H1 (cell line): ENCODE data around the gene ARL6IP6. TPM values are rescaled to one million over a fixed set of nuclear protein-coding genes. Genes with fewer than 3 reads are reported as not detected.
"Not testable (repeated sequence)": the region's sequence is repeated elsewhere in the genome, so short reads cannot be mapped to it uniquely, and the experiment has no call there.

Experiments
- CTCF ChIA-PET: fragments of 300-600 bp; sonication (Branson Sonifier 250); formaldehyde crosslinking; loops from one replicate; lab custom pipeline; 2021; ENCODE audit not compliant: partially characterized antibody; lab: Charles Lee
- POLR2A ChIA-PET: fragments of 300-600 bp; sonication (Branson Sonifier 250); formaldehyde crosslinking; loops from one replicate; lab custom pipeline; 2021; ENCODE audit warnings: inconsistent platforms; ENCODE audit not compliant: partially characterized antibody; lab: Charles Lee
- DNase-seq, 2 experiments: peaks; one replicate each; pipeline versions ENCODE4 v3.0.0 to v3.0.0-alpha.2; 2010 to 2022; ENCODE audit warnings: low spot score in 2 of 2, low read depth in 1 of 2, mixed read lengths in 1 of 2
- FAIRE-seq: peaks from 2 replicates; lab custom pipeline; 2011; peaks lifted over from hg19 to GRCh38; lab: Jason Lieb, UNC
- H2AFZ ChIP-seq: 2 replicates; pipeline ENCODE4 v1.8.1; 2012; ENCODE audit warnings: low read length, inconsistent platforms
- H2AK5ac ChIP-seq: 2 replicates; pipeline ENCODE4 v1.6.1; 2013; ENCODE audit warnings: low read depth, low read length
- H2BK120ac ChIP-seq: replicated peaks from 2 replicates; pipeline ENCODE3; 2013; ENCODE audit warnings: low read depth, low read length, inconsistent platforms
- H2BK12ac ChIP-seq: 2 replicates; pipeline ENCODE4 v1.6.1; 2013; ENCODE audit warnings: low read depth, low read length
- H2BK15ac ChIP-seq: 2 replicates; pipeline ENCODE4 v1.6.1; 2013; ENCODE audit warnings: low read length
- H2BK20ac ChIP-seq: 2 replicates; pipeline ENCODE4 v1.6.1; 2013; ENCODE audit warnings: low read length
- H2BK5ac ChIP-seq: 2 replicates; pipeline ENCODE4 v1.6.1; 2013; ENCODE audit warnings: low read depth, low read length
- H3K14ac ChIP-seq: 2 replicates; pipeline ENCODE4 v1.6.1; 2013; ENCODE audit warnings: inconsistent platforms; ENCODE audit not compliant: insufficient read length
- H3K18ac ChIP-seq: 2 replicates; pipeline ENCODE4 v1.6.1; 2013; ENCODE audit warnings: low read length; ENCODE audit errors: extremely low read depth
- H3K23ac ChIP-seq: 2 replicates; pipeline ENCODE4 v1.6.1; 2013; ENCODE audit warnings: inconsistent platforms; ENCODE audit not compliant: insufficient read length
- H3K23me2 ChIP-seq: 2 replicates; pipeline ENCODE4 v1.6.1; 2013; ENCODE audit warnings: low read depth, low read length
- H3K27ac ChIP-seq: 2 replicates; pipeline ENCODE4 v1.6.1; 2011; ENCODE audit warnings: low read depth, low read length, inconsistent platforms
- H3K27me3 ChIP-seq, 4 experiments: replicated peaks in 1 of 4; 1 replicate in 1 of 4; 2 replicates in 3 of 4; pipeline versions ENCODE4 v1.6.1 to v1.8.1; 2011 to 2013; ENCODE audit warnings: low read length in 3 of 4, mild to moderate bottlenecking in 3 of 4, inconsistent platforms in 2 of 4, mixed read lengths in 2 of 4, moderate library complexity in 1 of 4; ENCODE audit not compliant: control insufficient read depth in 3 of 4, insufficient read depth in 3 of 4; ENCODE audit errors: extremely low read depth in 1 of 4
- H3K36me3 ChIP-seq, 4 experiments: 2 replicates each; pipeline versions ENCODE4 v1.6.1 to v1.8.1; 2011 to 2013; ENCODE audit warnings: mild to moderate bottlenecking in 4 of 4, low read length in 3 of 4, moderate library complexity in 2 of 4, control low read depth in 1 of 4, inconsistent platforms in 1 of 4; ENCODE audit not compliant: insufficient read depth in 4 of 4, control insufficient read depth in 2 of 4
- H3K4ac ChIP-seq: replicated peaks from 2 replicates; pipeline ENCODE3; 2013; ENCODE audit warnings: low read length, low read depth, mixed read lengths, inconsistent platforms; ENCODE audit not compliant: insufficient read length
- H3K4me1 ChIP-seq, 4 experiments: replicated peaks in 1 of 4; 1 replicate in 1 of 4; 2 replicates in 3 of 4; pipeline versions ENCODE4 v1.6.1 to v1.8.1; 2011 to 2013; ENCODE audit warnings: low read length in 3 of 4, inconsistent platforms in 2 of 4, mixed read lengths in 1 of 4; ENCODE audit not compliant: insufficient read depth in 4 of 4, control insufficient read depth in 3 of 4
- H3K4me2 ChIP-seq, 2 experiments: 2 replicates each; pipeline versions ENCODE4 v1.6.1 to v1.8.1; 2011 to 2013; ENCODE audit warnings: low read depth in 2 of 2, low read length in 2 of 2, control low read depth in 1 of 2, inconsistent platforms in 1 of 2, mild to moderate bottlenecking in 1 of 2; ENCODE audit not compliant: insufficient read depth in 1 of 2
- H3K4me3 ChIP-seq, 4 experiments: fragments of 200-600, 300-600 bp in 1 of 4; sonication (generic), shearing (Covaris generic), sonication (Bioruptor Twin) in 1 of 4; 2 replicates each; pipeline versions ENCODE4 v1.5.1 to v1.8.1; 2011 to 2016; ENCODE audit warnings: low read length in 4 of 4, low read depth in 3 of 4, control low read depth in 2 of 4, inconsistent platforms in 2 of 4, mild to moderate bottlenecking in 2 of 4, mixed read lengths in 1 of 4, moderate library complexity in 1 of 4; ENCODE audit not compliant: insufficient read depth in 2 of 4; ENCODE audit errors: extremely low read depth in 1 of 4
- H3K56ac ChIP-seq: replicated peaks from 2 replicates; pipeline ENCODE3; 2013; ENCODE audit warnings: low read depth, mild to moderate bottlenecking, mixed read lengths, low read length, inconsistent platforms; ENCODE audit not compliant: insufficient read length
- H3K79me1 ChIP-seq: 2 replicates; pipeline ENCODE4 v1.6.1; 2013; ENCODE audit warnings: low read depth, low read length, control low read depth
- H3K79me2 ChIP-seq, 2 experiments: 2 replicates each; pipeline versions ENCODE4 v1.6.1 to v1.8.1; 2012 to 2013; ENCODE audit warnings: low read length in 2 of 2, mild to moderate bottlenecking in 2 of 2, inconsistent platforms in 1 of 2; ENCODE audit not compliant: insufficient read depth in 2 of 2, control insufficient read depth in 1 of 2
- H3K9ac ChIP-seq, 4 experiments: replicated peaks in 1 of 4; 1 replicate in 1 of 4; 2 replicates in 3 of 4; pipeline versions ENCODE4 v1.6.1 to v1.8.1; 2011 to 2013; ENCODE audit warnings: low read depth in 3 of 4, low read length in 3 of 4, control low read depth in 2 of 4, mild to moderate bottlenecking in 2 of 4, moderate library complexity in 2 of 4, inconsistent platforms in 1 of 4; ENCODE audit errors: extremely low read depth in 1 of 4
- H3K9me3 ChIP-seq, 2 experiments: 2 replicates each; pipeline versions ENCODE4 v1.6.1 to v1.8.1; 2012 to 2013; ENCODE audit warnings: mild to moderate bottlenecking in 2 of 2, moderate library complexity in 2 of 2, control low read depth in 1 of 2, inconsistent platforms in 1 of 2, low read depth in 1 of 2, low read length in 1 of 2, mixed read lengths in 1 of 2; ENCODE audit not compliant: insufficient read depth in 2 of 2
- H4K20me1 ChIP-seq, 2 experiments: replicated peaks in 1 of 2; 2 replicates each; pipeline versions ENCODE3 to v1.8.1; 2011 to 2013; ENCODE audit warnings: inconsistent platforms in 2 of 2, low read length in 2 of 2, mild to moderate bottlenecking in 1 of 2; ENCODE audit not compliant: insufficient read depth in 2 of 2, control insufficient read depth in 1 of 2
- H4K5ac ChIP-seq: 2 replicates; pipeline ENCODE4 v1.6.1; 2013; ENCODE audit warnings: low read length, low read depth, mixed read lengths, inconsistent platforms; ENCODE audit not compliant: insufficient read length
- H4K8ac ChIP-seq: 2 replicates; pipeline ENCODE4 v1.8.0; 2013; ENCODE audit warnings: mild to moderate bottlenecking, moderate library complexity, low read length, inconsistent platforms; ENCODE audit not compliant: insufficient read depth; ENCODE audit errors: extremely low read depth
- H4K91ac ChIP-seq: replicated peaks from 2 replicates; pipeline ENCODE3; 2013; ENCODE audit warnings: low read length, mixed read lengths, inconsistent platforms; ENCODE audit not compliant: insufficient read length
- JUND ChIP-seq: IDR thresholded peaks from 2 replicates; pipeline ENCODE4 v1.6.1; 2011; ENCODE audit warnings: mild to moderate bottlenecking, improper control_type of control experiment, low read length
- POU5F1 ChIP-seq: IDR thresholded peaks from 2 replicates; pipeline ENCODE4 v1.6.1; 2011; ENCODE audit warnings: low read depth, mild to moderate bottlenecking, low read length, moderate library complexity
- RBBP5 ChIP-seq: IDR thresholded peaks from 2 replicates; pipeline ENCODE4 v1.7.1; 2012; ENCODE audit warnings: low read depth, mild to moderate bottlenecking, inconsistent platforms, low read length, moderate library complexity, borderline replicate concordance
- RXRA ChIP-seq: IDR thresholded peaks from 2 replicates; pipeline ENCODE4 v1.6.1; 2011; ENCODE audit warnings: low read depth, mild to moderate bottlenecking, low read length, moderate library complexity; ENCODE audit not compliant: insufficient read depth
- SP1 ChIP-seq: IDR thresholded peaks from 2 replicates; pipeline ENCODE4 v1.6.1; 2011; ENCODE audit warnings: low read depth, low read length
- SRF ChIP-seq: IDR thresholded peaks from 2 replicates; pipeline ENCODE4 v1.6.1; 2011; ENCODE audit warnings: mild to moderate bottlenecking, low read depth, low read length, moderate library complexity
- TAF1 ChIP-seq: IDR thresholded peaks from 2 replicates; pipeline ENCODE4 v1.6.1; 2011; ENCODE audit warnings: mild to moderate bottlenecking, low read depth, low read length
- WGBS, 2 experiments: shearing (Covaris generic) in 1 of 2; methylation state at CpG; one replicate each; pipeline versions ENCODE4 v1.1.6 to v1.1.7; 2013 to 2015; ENCODE audit warnings: low lambda C conversion rate in 2 of 2, mixed read lengths in 2 of 2, inconsistent platforms in 1 of 2, low coverage in 1 of 2, missing lambda C conversion rate in 1 of 2; ENCODE audit not compliant: insufficient replicate concordance in 2 of 2, insufficient coverage in 1 of 2, insufficient read length in 1 of 2; ENCODE audit errors: extremely low coverage in 1 of 2, missing lambda C conversion rate in 1 of 2; 5-methylcytosine and 5-hydroxymethylcytosine counted together
- polyA plus RNA-seq, 7 experiments: library from polyadenylated mRNA; depleted of rRNA in 3 of 7; stranded (reverse) in 5 of 7; unstranded in 2 of 7; fragments of >200 nt in 5 of 7; fragments of 200-250 nt in 2 of 7; gene quantifications; 1 replicate in 5 of 7; 2 replicates in 1 of 7; 4 replicates in 1 of 7; pipeline versions ENCODE4 v1.2.1 to v1.2.3, GENCODE V29; 2011 to 2013; ENCODE audit warnings: missing spikeins in 2 of 7, mixed read lengths in 2 of 7
- total RNA-seq: library from RNA; stranded (reverse); fragmentation: NEBNext Ultra II Directional; extraction: Animal tissue kit (Norgen Biotek cat#: 25700); gene quantifications from 2 replicates; pipeline ENCODE4 v1.2.1, GENCODE V29; 2021

The ARL6IP6 gene
- total and polyA plus RNA-seq, 2 of the 8 experiments (the other 6 are each of a cell fraction or from before 2014, with no cell fraction given): 47.3 to 92.9 TPM

DNA sequence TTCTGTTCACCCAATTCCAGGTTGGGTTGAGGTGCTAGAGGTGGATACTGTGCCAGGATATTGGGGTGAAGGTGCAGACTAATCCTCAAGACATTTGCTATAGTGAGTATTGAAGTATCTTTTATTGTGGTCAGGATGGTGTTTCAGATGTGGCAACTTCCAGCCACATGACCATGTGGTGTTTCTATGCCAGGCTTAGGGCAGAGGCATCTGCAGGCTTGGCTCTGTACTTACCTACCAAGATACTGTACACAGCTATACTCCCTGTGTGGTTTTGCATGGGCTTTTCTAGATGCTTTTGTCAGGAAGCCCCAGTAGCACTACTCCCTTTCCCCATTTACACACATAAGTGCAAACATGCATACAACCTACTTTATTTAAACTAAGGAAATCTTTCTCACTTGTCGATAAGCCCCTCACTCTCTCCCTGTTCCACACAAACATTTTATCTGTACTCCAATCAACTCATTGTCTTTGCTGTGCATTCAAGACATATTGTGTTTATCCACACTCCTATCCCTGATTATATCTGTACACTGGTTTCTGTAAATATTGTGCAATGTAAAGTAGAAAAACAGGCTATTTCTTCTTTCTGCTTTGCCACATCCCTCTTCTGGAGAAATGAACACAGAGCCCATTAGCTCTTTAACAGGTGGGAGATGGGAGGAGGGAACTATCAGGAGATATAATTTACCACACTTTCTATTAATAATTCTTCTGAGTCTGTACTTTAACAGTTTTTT is 12.3 kb downstream of the ARL6IP6 start (continued):
- TF ChIP-seq SRF: no peak
- no peak for TF ChIP-seq SP1
- TF ChIP-seq RXRA: no peak
- TF ChIP-seq POU5F1: no peak
- no peak for TF ChIP-seq TAF1
- TF ChIP-seq JUND: no peak
- TF ChIP-seq RBBP5: no peak
- TF ChIP-seq, all 59 proteins: peak for 0

DNA sequence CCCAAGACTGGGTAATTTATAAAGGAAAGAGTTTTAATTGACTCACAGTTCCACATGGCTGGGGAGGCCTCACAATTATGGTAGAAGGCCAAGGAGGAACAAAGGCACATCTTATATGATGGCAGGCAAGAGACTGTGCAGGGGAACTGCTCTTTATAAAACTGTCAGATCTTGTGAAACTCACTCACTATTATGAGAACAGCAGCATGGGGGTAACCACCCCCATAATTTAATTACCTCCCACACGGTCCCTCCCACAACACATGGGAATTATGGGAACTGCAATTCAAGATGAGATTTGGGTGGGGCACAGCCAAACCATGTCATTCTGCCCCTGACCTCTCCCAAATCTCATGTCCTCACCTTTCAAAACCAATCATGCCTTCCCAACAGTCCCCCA is 19.1 kb downstream of the ARL6IP6 start:
- POLR2A ChIA-PET, CTCF ChIA-PET, H3K56ac ChIP-seq, H2BK15ac ChIP-seq, H3K18ac ChIP-seq, H3K27ac ChIP-seq, H3K79me1 ChIP-seq, DNase-seq, H3K4me2 ChIP-seq, H4K20me1 ChIP-seq, H3K9ac ChIP-seq, H3K4me1 ChIP-seq, H2BK120ac ChIP-seq, H3K4me3 ChIP-seq, FAIRE-seq, H3K23me2 ChIP-seq, H2BK12ac ChIP-seq, H4K5ac ChIP-seq, H3K27me3 ChIP-seq, H3K23ac ChIP-seq, H3K9me3 ChIP-seq, H4K8ac ChIP-seq, H2BK20ac ChIP-seq, H2AK5ac ChIP-seq, H2AFZ ChIP-seq, H3K4ac ChIP-seq, H2BK5ac ChIP-seq, H3K14ac ChIP-seq, H3K79me2 ChIP-seq, H4K91ac ChIP-seq: not testable (repeated sequence)
- WGBS, 2 experiments: 94% methylated on average over 1 of the region's 1 CpG; no CpG with 5 or more reads in 1 of the 2 experiments
- peaks cover 0 to 54% (median 28%) of the 10 kb centered on the region in 4 experiments; a peak in 7 of 8 replicates for H3K36me3 ChIP-seq
